PC-9 (cell line): ENCODE results near the gene CNN3.

Source experiments
- CTCF ChIP-seq: fragments of 200-600 bp; sonication (generic); conservative IDR thresholded peaks from 2 replicates; pipeline ENCODE4 v1.6.1; 2017; ENCODE audit warnings: mixed run types, antibody characterized with exemption, mild to moderate bottlenecking, moderate library complexity
- EZH2 ChIP-seq: fragments of 200-600 bp; sonication (generic); IDR thresholded peaks from 2 replicates; pipeline ENCODE4 v1.8.0; 2017; ENCODE audit warnings: antibody characterized with exemption, low read depth

- no peak for TF ChIP-seq CTCF
- no peak for TF ChIP-seq EZH2
These were observed 26.8 kb upstream of the CNN3 start for GRCh38 chr1:94953746-94954145.
